ENCODE measurements around the gene CUL2.
"Not testable (repeated sequence)": the region's sequence is repeated elsewhere in the genome, so short reads cannot be mapped to it uniquely, and the experiment has no call there.

CUL2 gene

GRCh38 chr10:35056133-35056532 lies 34.0 kb downstream of the CUL2 start:
- TF ChIP-seq, protein P1, sequence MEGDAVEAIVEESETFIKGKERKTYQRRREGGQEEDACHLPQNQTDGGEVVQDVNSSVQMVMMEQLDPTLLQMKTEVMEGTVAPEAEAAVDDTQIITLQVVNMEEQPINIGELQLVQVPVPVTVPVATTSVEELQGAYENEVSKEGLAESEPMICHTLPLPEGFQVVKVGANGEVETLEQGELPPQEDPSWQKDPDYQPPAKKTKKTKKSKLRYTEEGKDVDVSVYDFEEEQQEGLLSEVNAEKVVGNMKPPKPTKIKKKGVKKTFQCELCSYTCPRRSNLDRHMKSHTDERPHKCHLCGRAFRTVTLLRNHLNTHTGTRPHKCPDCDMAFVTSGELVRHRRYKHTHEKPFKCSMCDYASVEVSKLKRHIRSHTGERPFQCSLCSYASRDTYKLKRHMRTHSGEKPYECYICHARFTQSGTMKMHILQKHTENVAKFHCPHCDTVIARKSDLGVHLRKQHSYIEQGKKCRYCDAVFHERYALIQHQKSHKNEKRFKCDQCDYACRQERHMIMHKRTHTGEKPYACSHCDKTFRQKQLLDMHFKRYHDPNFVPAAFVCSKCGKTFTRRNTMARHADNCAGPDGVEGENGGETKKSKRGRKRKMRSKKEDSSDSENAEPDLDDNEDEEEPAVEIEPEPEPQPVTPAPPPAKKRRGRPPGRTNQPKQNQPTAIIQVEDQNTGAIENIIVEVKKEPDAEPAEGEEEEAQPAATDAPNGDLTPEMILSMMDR (IDR thresholded peaks at IDR 0.05; ENCODE audit: low read depth, low read length) = no peak
- in situ Hi-C loops (cut with HindIII; ENCODE audit: low sequenced_read_pairs) = no loop called here
- no peak for DNase-seq (ENCODE audit: low read depth, low spot score)
- H3K4me3 ChIP-seq (ENCODE audit: low read depth, low read length) = no peak overlapping the region

GRCh38 chr10:35050568-35050967 lies 39.6 kb downstream of the CUL2 start:
- H3K4me3 ChIP-seq (ENCODE audit: low read depth, low read length) = no peak overlapping the region
- no peak for DNase-seq (ENCODE audit: low read depth, low spot score)
- in situ Hi-C loops (cut with HindIII; ENCODE audit: low sequenced_read_pairs) = no loop called here
- TF ChIP-seq, protein P1 (IDR thresholded peaks at IDR 0.05; ENCODE audit: low read depth, low read length) = no peak

- no peak overlapping the region for H3K4me3 ChIP-seq (ENCODE audit: low read depth, low read length)
- TF ChIP-seq, protein P1 (IDR thresholded peaks at IDR 0.05; ENCODE audit: low read depth, low read length) = no peak
- no peak for DNase-seq (ENCODE audit: low read depth, low spot score)
- in situ Hi-C loops (cut with HindIII; ENCODE audit: low sequenced_read_pairs) = no loop called here
Observed at GRCh38 chr10:35046074-35046473, 44.1 kb downstream of the CUL2 start.

GRCh38 chr10:35045275-35045674 lies 44.9 kb downstream of the CUL2 start:
- in situ Hi-C loops (cut with HindIII; ENCODE audit: low sequenced_read_pairs); DNase-seq (ENCODE audit: low read depth, low spot score); H3K4me3 ChIP-seq (ENCODE audit: low read depth, low read length): not testable (repeated sequence)

- DNase-seq (ENCODE audit: low read depth, low spot score) = peak; percentile 58
- in situ Hi-C loops (cut with HindIII; ENCODE audit: low sequenced_read_pairs) = no loop called here
- TF ChIP-seq, protein P1 (IDR thresholded peaks at IDR 0.05; ENCODE audit: low read depth, low read length) = no peak
- no peak overlapping the region for H3K4me3 ChIP-seq (ENCODE audit: low read depth, low read length)
Observed at GRCh38 chr10:35043796-35044344, 46.3 kb downstream of the CUL2 start.

DNA sequence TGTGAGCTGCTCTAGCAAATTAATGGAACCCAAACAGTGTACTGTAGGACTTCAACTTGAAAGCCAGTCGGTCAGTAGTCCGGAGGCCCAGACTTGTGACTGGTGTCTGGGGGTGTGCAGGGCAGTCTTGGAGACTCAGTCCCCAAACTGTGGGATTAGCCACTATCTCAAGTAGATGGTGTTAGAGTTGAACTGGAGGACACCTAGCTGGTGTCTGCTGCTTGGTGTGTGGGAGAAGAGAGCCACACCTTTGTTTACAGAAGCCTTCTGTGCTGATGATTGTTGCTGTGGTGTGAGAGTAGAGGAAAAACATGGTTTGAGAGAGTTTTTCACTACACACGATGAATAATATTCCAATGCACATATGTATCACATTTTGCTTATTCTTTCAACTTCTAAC lies 47.4 kb downstream of the CUL2 start:
- TF ChIP-seq, protein P1 (IDR thresholded peaks at IDR 0.05; ENCODE audit: low read depth, low read length) = no peak
- no peak overlapping the region for H3K4me3 ChIP-seq (ENCODE audit: low read depth, low read length)
- DNase-seq (ENCODE audit: low read depth, low spot score) = no peak
- in situ Hi-C loops (cut with HindIII; ENCODE audit: low sequenced_read_pairs) = no loop called here

- DNase-seq (ENCODE audit: low read depth, low spot score) = no peak
- no peak overlapping the region for H3K4me3 ChIP-seq (ENCODE audit: low read depth, low read length)
- in situ Hi-C loops (cut with HindIII; ENCODE audit: low sequenced_read_pairs) = no loop called here
- TF ChIP-seq, protein P1 (IDR thresholded peaks at IDR 0.05; ENCODE audit: low read depth, low read length) = no peak
Observed at GRCh38 chr10:35041502-35041879, 48.6 kb downstream of the CUL2 start.
